ENCODE measurements around the gene RAC2.
A peak's percentile ranks its signal among the peaks of the same experiment; 100 is the strongest.

RAC2 gene

GRCh38 chr22:37215890-37216289 lies 28.2 kb downstream of the RAC2 start:
- no peak for ATAC-seq

GRCh38 chr22:37214731-37215030 lies 29.4 kb downstream of the RAC2 start:
- no peak for ATAC-seq

- no peak for ATAC-seq
Measured at GRCh38 chr22:37213941-37214730, 29.9 kb downstream of the RAC2 start.

- ATAC-seq: no peak
Measured at GRCh38 chr22:37213218-37213855, 30.7 kb downstream of the RAC2 start.

- no peak for ATAC-seq
Measured at GRCh38 chr22:37212174-37212906, 31.7 kb downstream of the RAC2 start, which contains the start of gene SSTR3. SSTR3 (minus strand) TSS chr22:37212477; CDS start chr22:37207803, 4,674 bp downstream.

- ATAC-seq: no peak
Measured at GRCh38 chr22:37211866-37212173, 32.2 kb downstream of the RAC2 start.

- no peak for ATAC-seq
Measured at GRCh38 chr22:37211075-37211865, 32.8 kb downstream of the RAC2 start.

- no peak for ATAC-seq
Measured at GRCh38 chr22:37210041-37210803, 33.8 kb downstream of the RAC2 start.

- no peak for ATAC-seq
Measured at GRCh38 chr22:37209140-37209845, 34.8 kb downstream of the RAC2 start.

GRCh38 chr22:37208401-37209139 lies 35.5 kb downstream of the RAC2 start:
- ATAC-seq: no peak

- ATAC-seq: peak in 1 of 2 donors; percentile 12
Measured at GRCh38 chr22:37207981-37208380, 36.1 kb downstream of the RAC2 start.

- no peak for ATAC-seq
Measured at GRCh38 chr22:37206841-37207821, 36.9 kb downstream of the RAC2 start.

GRCh38 chr22:37206118-37206840 lies 37.8 kb downstream of the RAC2 start:
- ATAC-seq: peak in 1 of 2 donors; percentile 41

GRCh38 chr22:37205046-37205445 lies 39.0 kb downstream of the RAC2 start:
- ATAC-seq: no peak

GRCh38 chr22:37204045-37204655 lies 39.9 kb downstream of the RAC2 start:
- ATAC-seq: no peak

- ATAC-seq: no peak
Measured at GRCh38 chr22:37203354-37204044, 40.6 kb downstream of the RAC2 start.

- ATAC-seq: no peak
Measured at GRCh38 chr22:37202716-37203115, 41.4 kb downstream of the RAC2 start.
